H1 (cell line): ENCODE results near the gene ASCC2. TPM values are rescaled to one million over a fixed set of nuclear protein-coding genes. Genes with fewer than 3 reads are reported as not detected.
A peak's percentile ranks its signal among the peaks of the same experiment; 100 is the strongest.

Experiments
- CTCF ChIA-PET: fragments of 300-600 bp; sonication (Branson Sonifier 250); formaldehyde crosslinking; loops from one replicate; lab custom pipeline; 2021; ENCODE audit not compliant: partially characterized antibody; lab: Charles Lee
- POLR2A ChIA-PET: fragments of 300-600 bp; sonication (Branson Sonifier 250); formaldehyde crosslinking; loops from one replicate; lab custom pipeline; 2021; ENCODE audit warnings: inconsistent platforms; ENCODE audit not compliant: partially characterized antibody; lab: Charles Lee
- DNase-seq, 2 experiments: peaks; one replicate each; pipeline versions ENCODE4 v3.0.0 to v3.0.0-alpha.2; 2010 to 2022; ENCODE audit warnings: low spot score in 2 of 2, low read depth in 1 of 2, mixed read lengths in 1 of 2
- FAIRE-seq: peaks from 2 replicates; lab custom pipeline; 2011; peaks lifted over from hg19 to GRCh38; lab: Jason Lieb, UNC
- H2AFZ ChIP-seq: 2 replicates; pipeline ENCODE4 v1.8.1; 2012; ENCODE audit warnings: low read length, inconsistent platforms
- H2AK5ac ChIP-seq: 2 replicates; pipeline ENCODE4 v1.6.1; 2013; ENCODE audit warnings: low read depth, low read length
- H2BK120ac ChIP-seq: replicated peaks from 2 replicates; pipeline ENCODE3; 2013; ENCODE audit warnings: low read depth, low read length, inconsistent platforms
- H2BK12ac ChIP-seq: 2 replicates; pipeline ENCODE4 v1.6.1; 2013; ENCODE audit warnings: low read depth, low read length
- H2BK15ac ChIP-seq: 2 replicates; pipeline ENCODE4 v1.6.1; 2013; ENCODE audit warnings: low read length
- H2BK20ac ChIP-seq: 2 replicates; pipeline ENCODE4 v1.6.1; 2013; ENCODE audit warnings: low read length
- H2BK5ac ChIP-seq: 2 replicates; pipeline ENCODE4 v1.6.1; 2013; ENCODE audit warnings: low read depth, low read length
- H3K14ac ChIP-seq: 2 replicates; pipeline ENCODE4 v1.6.1; 2013; ENCODE audit warnings: inconsistent platforms; ENCODE audit not compliant: insufficient read length
- H3K18ac ChIP-seq: 2 replicates; pipeline ENCODE4 v1.6.1; 2013; ENCODE audit warnings: low read length; ENCODE audit errors: extremely low read depth
- H3K23ac ChIP-seq: 2 replicates; pipeline ENCODE4 v1.6.1; 2013; ENCODE audit warnings: inconsistent platforms; ENCODE audit not compliant: insufficient read length
- H3K23me2 ChIP-seq: 2 replicates; pipeline ENCODE4 v1.6.1; 2013; ENCODE audit warnings: low read depth, low read length
- H3K27ac ChIP-seq: 2 replicates; pipeline ENCODE4 v1.6.1; 2011; ENCODE audit warnings: low read depth, low read length, inconsistent platforms
- H3K27me3 ChIP-seq, 4 experiments: replicated peaks in 1 of 4; 1 replicate in 1 of 4; 2 replicates in 3 of 4; pipeline versions ENCODE4 v1.6.1 to v1.8.1; 2011 to 2013; ENCODE audit warnings: low read length in 3 of 4, mild to moderate bottlenecking in 3 of 4, inconsistent platforms in 2 of 4, mixed read lengths in 2 of 4, moderate library complexity in 1 of 4; ENCODE audit not compliant: control insufficient read depth in 3 of 4, insufficient read depth in 3 of 4; ENCODE audit errors: extremely low read depth in 1 of 4
- H3K36me3 ChIP-seq, 4 experiments: 2 replicates each; pipeline versions ENCODE4 v1.6.1 to v1.8.1; 2011 to 2013; ENCODE audit warnings: mild to moderate bottlenecking in 4 of 4, low read length in 3 of 4, moderate library complexity in 2 of 4, control low read depth in 1 of 4, inconsistent platforms in 1 of 4; ENCODE audit not compliant: insufficient read depth in 4 of 4, control insufficient read depth in 2 of 4
- H3K4ac ChIP-seq: replicated peaks from 2 replicates; pipeline ENCODE3; 2013; ENCODE audit warnings: low read length, low read depth, mixed read lengths, inconsistent platforms; ENCODE audit not compliant: insufficient read length
- H3K4me1 ChIP-seq, 4 experiments: replicated peaks in 1 of 4; 1 replicate in 1 of 4; 2 replicates in 3 of 4; pipeline versions ENCODE4 v1.6.1 to v1.8.1; 2011 to 2013; ENCODE audit warnings: low read length in 3 of 4, inconsistent platforms in 2 of 4, mixed read lengths in 1 of 4; ENCODE audit not compliant: insufficient read depth in 4 of 4, control insufficient read depth in 3 of 4
- H3K4me2 ChIP-seq, 2 experiments: 2 replicates each; pipeline versions ENCODE4 v1.6.1 to v1.8.1; 2011 to 2013; ENCODE audit warnings: low read depth in 2 of 2, low read length in 2 of 2, control low read depth in 1 of 2, inconsistent platforms in 1 of 2, mild to moderate bottlenecking in 1 of 2; ENCODE audit not compliant: insufficient read depth in 1 of 2
- H3K4me3 ChIP-seq, 4 experiments: fragments of 200-600, 300-600 bp in 1 of 4; sonication (generic), shearing (Covaris generic), sonication (Bioruptor Twin) in 1 of 4; 2 replicates each; pipeline versions ENCODE4 v1.5.1 to v1.8.1; 2011 to 2016; ENCODE audit warnings: low read length in 4 of 4, low read depth in 3 of 4, control low read depth in 2 of 4, inconsistent platforms in 2 of 4, mild to moderate bottlenecking in 2 of 4, mixed read lengths in 1 of 4, moderate library complexity in 1 of 4; ENCODE audit not compliant: insufficient read depth in 2 of 4; ENCODE audit errors: extremely low read depth in 1 of 4
- H3K56ac ChIP-seq: replicated peaks from 2 replicates; pipeline ENCODE3; 2013; ENCODE audit warnings: low read depth, mild to moderate bottlenecking, mixed read lengths, low read length, inconsistent platforms; ENCODE audit not compliant: insufficient read length
- H3K79me1 ChIP-seq: 2 replicates; pipeline ENCODE4 v1.6.1; 2013; ENCODE audit warnings: low read depth, low read length, control low read depth
- H3K79me2 ChIP-seq, 2 experiments: 2 replicates each; pipeline versions ENCODE4 v1.6.1 to v1.8.1; 2012 to 2013; ENCODE audit warnings: low read length in 2 of 2, mild to moderate bottlenecking in 2 of 2, inconsistent platforms in 1 of 2; ENCODE audit not compliant: insufficient read depth in 2 of 2, control insufficient read depth in 1 of 2
- H3K9ac ChIP-seq, 4 experiments: replicated peaks in 1 of 4; 1 replicate in 1 of 4; 2 replicates in 3 of 4; pipeline versions ENCODE4 v1.6.1 to v1.8.1; 2011 to 2013; ENCODE audit warnings: low read depth in 3 of 4, low read length in 3 of 4, control low read depth in 2 of 4, mild to moderate bottlenecking in 2 of 4, moderate library complexity in 2 of 4, inconsistent platforms in 1 of 4; ENCODE audit errors: extremely low read depth in 1 of 4
- H3K9me3 ChIP-seq, 2 experiments: 2 replicates each; pipeline versions ENCODE4 v1.6.1 to v1.8.1; 2012 to 2013; ENCODE audit warnings: mild to moderate bottlenecking in 2 of 2, moderate library complexity in 2 of 2, control low read depth in 1 of 2, inconsistent platforms in 1 of 2, low read depth in 1 of 2, low read length in 1 of 2, mixed read lengths in 1 of 2; ENCODE audit not compliant: insufficient read depth in 2 of 2
- H4K20me1 ChIP-seq, 2 experiments: replicated peaks in 1 of 2; 2 replicates each; pipeline versions ENCODE3 to v1.8.1; 2011 to 2013; ENCODE audit warnings: inconsistent platforms in 2 of 2, low read length in 2 of 2, mild to moderate bottlenecking in 1 of 2; ENCODE audit not compliant: insufficient read depth in 2 of 2, control insufficient read depth in 1 of 2
- H4K5ac ChIP-seq: 2 replicates; pipeline ENCODE4 v1.6.1; 2013; ENCODE audit warnings: low read length, low read depth, mixed read lengths, inconsistent platforms; ENCODE audit not compliant: insufficient read length
- H4K8ac ChIP-seq: 2 replicates; pipeline ENCODE4 v1.8.0; 2013; ENCODE audit warnings: mild to moderate bottlenecking, moderate library complexity, low read length, inconsistent platforms; ENCODE audit not compliant: insufficient read depth; ENCODE audit errors: extremely low read depth
- H4K91ac ChIP-seq: replicated peaks from 2 replicates; pipeline ENCODE3; 2013; ENCODE audit warnings: low read length, mixed read lengths, inconsistent platforms; ENCODE audit not compliant: insufficient read length
- BACH1 ChIP-seq: IDR thresholded peaks from 2 replicates; pipeline ENCODE4 v1.6.1; 2012; ENCODE audit warnings: low read length, improper control_type of control experiment
- RAD21 ChIP-seq, 2 experiments: IDR thresholded peaks in 1 of 2; conservative IDR thresholded peaks in 1 of 2; 2 replicates each; pipeline ENCODE4 v1.6.1; 2011; ENCODE audit warnings: low read depth in 2 of 2, low read length in 2 of 2, improper control_type of control experiment in 1 of 2, inconsistent platforms in 1 of 2, mild to moderate bottlenecking in 1 of 2, moderate library complexity in 1 of 2
- TAF7 ChIP-seq: optimal IDR thresholded peaks from 2 replicates; pipeline ENCODE3; 2011; ENCODE audit warnings: low read depth, mild to moderate bottlenecking, inconsistent platforms, low read length, moderate library complexity, borderline replicate concordance
- WGBS, 2 experiments: shearing (Covaris generic) in 1 of 2; methylation state at CpG; one replicate each; pipeline versions ENCODE4 v1.1.6 to v1.1.7; 2013 to 2015; ENCODE audit warnings: low lambda C conversion rate in 2 of 2, mixed read lengths in 2 of 2, inconsistent platforms in 1 of 2, low coverage in 1 of 2, missing lambda C conversion rate in 1 of 2; ENCODE audit not compliant: insufficient replicate concordance in 2 of 2, insufficient coverage in 1 of 2, insufficient read length in 1 of 2; ENCODE audit errors: extremely low coverage in 1 of 2, missing lambda C conversion rate in 1 of 2; 5-methylcytosine and 5-hydroxymethylcytosine counted together
- polyA plus RNA-seq, 7 experiments: library from polyadenylated mRNA; depleted of rRNA in 3 of 7; stranded (reverse) in 5 of 7; unstranded in 2 of 7; fragments of >200 nt in 5 of 7; fragments of 200-250 nt in 2 of 7; gene quantifications; 1 replicate in 5 of 7; 2 replicates in 1 of 7; 4 replicates in 1 of 7; pipeline versions ENCODE4 v1.2.1 to v1.2.3, GENCODE V29; 2011 to 2013; ENCODE audit warnings: missing spikeins in 2 of 7, mixed read lengths in 2 of 7
- total RNA-seq: library from RNA; stranded (reverse); fragmentation: NEBNext Ultra II Directional; extraction: Animal tissue kit (Norgen Biotek cat#: 25700); gene quantifications from 2 replicates; pipeline ENCODE4 v1.2.1, GENCODE V29; 2021

Gene ASCC2
- total and polyA plus RNA-seq, 2 of the 8 experiments (the other 6 are each of a cell fraction or from before 2014, with no cell fraction given): 35.0 to 35.8 TPM

- Histone ChIP-seq H2BK12ac (no peak overlapping the region), H4K91ac (no peak overlapping the region), H2BK20ac (no peak overlapping the region)
- ChIA-PET CTCF (interaction anchor here (0.7 to 0.9 kb wide), 3 partner anchors 150 to 229 kb away, joined by 3 read pairs; no protein-coding TSS in a partner anchor), POLR2A (no interaction called here)
- TF ChIP-seq RAD21 (IDR thresholded peaks at IDR 0.05 in 1 of 2, conservative IDR thresholded peaks at IDR 0.05 in 1 of 2; ENCODE audit: low read depth in 2 of 2, low read length in 2 of 2) (peak; percentile 10 to 30; a peak in 3 of 4 replicates), BACH1 (no peak), TAF7 (no peak)
- TF ChIP-seq, all 59 proteins: peak for 1
- H3K23ac ChIP-seq: no peak overlapping the region
- peaks cover 0 to 4% of the 10 kb centered on the region in 2 experiments; a peak in 1 of 4 replicates for H3K9me3 ChIP-seq
- DNase-seq (no peak), FAIRE-seq (no peak)
- H3K36me3 ChIP-seq: no peaks in the 10 kb centered on the region
- WGBS, 2 experiments: 85% methylated on average over 10 of the region's 10 CpGs; no CpG with 5 or more reads in 1 of the 2 experiments
- H3K4ac ChIP-seq: no peak overlapping the region
- no peaks in the 10 kb centered on the region for H3K79me2 ChIP-seq
- no peaks in the 10 kb centered on the region for H3K23me2 ChIP-seq
- H4K5ac ChIP-seq: no peak overlapping the region
- no peaks in the 10 kb centered on the region; a peak in 1 of 7 replicates for H3K4me1 ChIP-seq
- no peak overlapping the region for H3K18ac ChIP-seq
- H3K79me1 ChIP-seq: no peaks in the 10 kb centered on the region
- no peak overlapping the region; a peak in 1 of 7 replicates for H3K9ac ChIP-seq
- no peak overlapping the region for H2AK5ac ChIP-seq
- H3K14ac ChIP-seq: no peak overlapping the region
- no peak overlapping the region for H2BK120ac ChIP-seq
- no peak overlapping the region for H3K56ac ChIP-seq
- 0 out of 2 replicates have a peak overlapping the region, but pooled peaks have one; percentile 1 for H4K8ac ChIP-seq
- no peak overlapping the region for H3K4me2 ChIP-seq
- no peak overlapping the region for H2BK5ac ChIP-seq
- no peaks in the 10 kb centered on the region for H4K20me1 ChIP-seq
- no peak overlapping the region for H3K27ac ChIP-seq
- H2BK15ac ChIP-seq: no peak overlapping the region
- no peak overlapping the region for H2AFZ ChIP-seq
- no peak overlapping the region for H3K4me3 ChIP-seq
- peaks cover 0 to 2% (median 0%) of the 10 kb centered on the region in 4 experiments; a peak in 2 of 7 replicates for H3K27me3 ChIP-seq
Observed at GRCh38 chr22:29855611-29856181, 17.6 kb upstream of the ASCC2 start.
